ENCODE results near the gene TYW3. TPM values are rescaled to one million over a fixed set of nuclear protein-coding genes. Genes with fewer than 3 reads are reported as not detected.

The TYW3 gene
- total and polyA plus RNA-seq, 2 of the 4 experiments (the other 2 are of a cell fraction) = 9.3 to 16.5 TPM

GRCh38 chr1:74799119-74799657, 66.2 kb downstream of the TYW3 start:
- in situ Hi-C loops (cut with MboI; ENCODE audit: low sequenced_read_pairs) = no loop called here
- POLR2A ChIA-PET (ENCODE audit: unreplicated experiment) = no interaction called here
- no peaks in the 10 kb centered on the region for H4K20me1 ChIP-seq (ENCODE audit: insufficient read depth, low read length)

More at GRCh38 chr1:74799119-74799657, 66.2 kb downstream of the TYW3 start:
- Histone ChIP-seq H3K79me1 (ENCODE audit: low read depth in 1 of 2, low read length in 2 of 2) (no peaks in the 10 kb centered on the region), H3K4me2 (ENCODE audit: low read depth, low read length) (no peak overlapping the region), H2AK5ac (ENCODE audit: low read depth, low read length) (no peak overlapping the region), H3K18ac (ENCODE audit: low read depth, low read length) (no peak overlapping the region), H3K36me3 (ENCODE audit: control insufficient read depth, insufficient read depth, low read length) (no peaks in the 10 kb centered on the region), H4K91ac (ENCODE audit: insufficient read depth, low read depth, low read length) (no peak overlapping the region), H4K8ac (ENCODE audit: low read depth in 2 of 2, low read length in 2 of 2) (no peak overlapping the region), H3K14ac (replicated peaks; ENCODE audit: low read depth, low read length) (no peak overlapping the region), H2BK15ac (ENCODE audit: low read depth, low read length) (no peak overlapping the region), H2BK20ac (ENCODE audit: low read depth, low read length) (no peak overlapping the region), H2BK120ac (ENCODE audit: low read depth, low read length) (no peak overlapping the region), H3K27ac (ENCODE audit: insufficient read depth, low read length) (no peak overlapping the region), H2BK5ac (ENCODE audit: low read depth, low read length, poor library complexity, severe bottlenecking) (no peak overlapping the region), H2AK9ac (replicated peaks; ENCODE audit: low read depth, low read length, poor library complexity) (no peak overlapping the region), H3K9ac (ENCODE audit: low read depth, low read length) (no peak overlapping the region), H3K9me3 (ENCODE audit: control insufficient read depth, insufficient read depth, low read length) (no peaks in the 10 kb centered on the region), H3K27me3 (ENCODE audit: control insufficient read depth, insufficient read depth, low read length) (no peaks in the 10 kb centered on the region), H3K9me1 (ENCODE audit: insufficient read depth, low read length) (no peaks in the 10 kb centered on the region), H3K4ac (ENCODE audit: low read depth, low read length) (no peak overlapping the region), H3K56ac (ENCODE audit: extremely low read depth, insufficient read depth, low read length) (no peak overlapping the region), H3K4me3 (ENCODE audit: insufficient read depth, low read depth, low read length) (no peak overlapping the region), H4K5ac (ENCODE audit: low read depth, low read length) (no peak overlapping the region), H3K4me1 (ENCODE audit: control insufficient read depth, insufficient read depth, low read length) (no peaks in the 10 kb centered on the region), H3K23ac (ENCODE audit: low read depth, low read length) (no peak overlapping the region), H2AFZ (replicated peaks; ENCODE audit: low read length, poor library complexity) (no peak overlapping the region)
- no TSS peak for BruUV-seq (replicated peaks)
- CTCF ChIA-PET = no interaction called here
- DNase-seq = no peak
- dilution Hi-C loops (cut with HindIII; ENCODE audit: low sequenced_read_pairs, unreplicated experiment) = no loop called here
- intact Hi-C loops (cut with micrococcal nuclease) = no loop called here
- TF ChIP-seq, protein P1, sequence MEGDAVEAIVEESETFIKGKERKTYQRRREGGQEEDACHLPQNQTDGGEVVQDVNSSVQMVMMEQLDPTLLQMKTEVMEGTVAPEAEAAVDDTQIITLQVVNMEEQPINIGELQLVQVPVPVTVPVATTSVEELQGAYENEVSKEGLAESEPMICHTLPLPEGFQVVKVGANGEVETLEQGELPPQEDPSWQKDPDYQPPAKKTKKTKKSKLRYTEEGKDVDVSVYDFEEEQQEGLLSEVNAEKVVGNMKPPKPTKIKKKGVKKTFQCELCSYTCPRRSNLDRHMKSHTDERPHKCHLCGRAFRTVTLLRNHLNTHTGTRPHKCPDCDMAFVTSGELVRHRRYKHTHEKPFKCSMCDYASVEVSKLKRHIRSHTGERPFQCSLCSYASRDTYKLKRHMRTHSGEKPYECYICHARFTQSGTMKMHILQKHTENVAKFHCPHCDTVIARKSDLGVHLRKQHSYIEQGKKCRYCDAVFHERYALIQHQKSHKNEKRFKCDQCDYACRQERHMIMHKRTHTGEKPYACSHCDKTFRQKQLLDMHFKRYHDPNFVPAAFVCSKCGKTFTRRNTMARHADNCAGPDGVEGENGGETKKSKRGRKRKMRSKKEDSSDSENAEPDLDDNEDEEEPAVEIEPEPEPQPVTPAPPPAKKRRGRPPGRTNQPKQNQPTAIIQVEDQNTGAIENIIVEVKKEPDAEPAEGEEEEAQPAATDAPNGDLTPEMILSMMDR (conservative IDR thresholded peaks at IDR 0.05; ENCODE audit: low read depth, low read length) = no peak
- TF ChIP-seq NFE2L2 (IDR thresholded peaks at IDR 0.05; ENCODE audit: low read depth, low read length) (no peak), CHD1 (IDR thresholded peaks at IDR 0.05; ENCODE audit: low read depth, low read length) (no peak), MAFK (IDR thresholded peaks at IDR 0.05; ENCODE audit: low read depth, low read length) (no peak), MAZ (IDR thresholded peaks at IDR 0.05; ENCODE audit: borderline replicate concordance, low read depth, low read length) (no peak), RFX5 (IDR thresholded peaks at IDR 0.05; ENCODE audit: low read depth, low read length) (no peak), FOS (IDR thresholded peaks at IDR 0.05; ENCODE audit: low read depth, low read length) (no peak), POLR2A (IDR thresholded peaks at IDR 0.05; ENCODE audit: low read depth, low read length) (no peak), RAD21 (IDR thresholded peaks at IDR 0.05; ENCODE audit: low read length) (no peak), MXI1 (IDR thresholded peaks at IDR 0.05; ENCODE audit: borderline replicate concordance, low read depth, low read length) (no peak), BHLHE40 (IDR thresholded peaks at IDR 0.05; ENCODE audit: low read depth, low read length) (no peak), CEBPB (IDR thresholded peaks at IDR 0.05; ENCODE audit: low read depth, low read length) (no peak), SMC3 (IDR thresholded peaks at IDR 0.05; ENCODE audit: low read depth, low read length) (no peak), RCOR1 (IDR thresholded peaks at IDR 0.05; ENCODE audit: insufficient replicate concordance, low read length) (no peak)
- TF ChIP-seq, protein P2, sequence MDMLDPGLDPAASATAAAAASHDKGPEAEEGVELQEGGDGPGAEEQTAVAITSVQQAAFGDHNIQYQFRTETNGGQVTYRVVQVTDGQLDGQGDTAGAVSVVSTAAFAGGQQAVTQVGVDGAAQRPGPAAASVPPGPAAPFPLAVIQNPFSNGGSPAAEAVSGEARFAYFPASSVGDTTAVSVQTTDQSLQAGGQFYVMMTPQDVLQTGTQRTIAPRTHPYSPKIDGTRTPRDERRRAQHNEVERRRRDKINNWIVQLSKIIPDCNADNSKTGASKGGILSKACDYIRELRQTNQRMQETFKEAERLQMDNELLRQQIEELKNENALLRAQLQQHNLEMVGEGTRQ (IDR thresholded peaks at IDR 0.05; ENCODE audit: low read depth, low read length) = no peak
- TF ChIP-seq, protein P3, sequence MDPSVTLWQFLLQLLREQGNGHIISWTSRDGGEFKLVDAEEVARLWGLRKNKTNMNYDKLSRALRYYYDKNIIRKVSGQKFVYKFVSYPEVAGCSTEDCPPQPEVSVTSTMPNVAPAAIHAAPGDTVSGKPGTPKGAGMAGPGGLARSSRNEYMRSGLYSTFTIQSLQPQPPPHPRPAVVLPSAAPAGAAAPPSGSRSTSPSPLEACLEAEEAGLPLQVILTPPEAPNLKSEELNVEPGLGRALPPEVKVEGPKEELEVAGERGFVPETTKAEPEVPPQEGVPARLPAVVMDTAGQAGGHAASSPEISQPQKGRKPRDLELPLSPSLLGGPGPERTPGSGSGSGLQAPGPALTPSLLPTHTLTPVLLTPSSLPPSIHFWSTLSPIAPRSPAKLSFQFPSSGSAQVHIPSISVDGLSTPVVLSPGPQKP (IDR thresholded peaks at IDR 0.05; ENCODE audit: borderline replicate concordance, low read depth, low read length) = no peak
- ATAC-seq (ENCODE audit: low read depth) = no peak

All from IMR-90 (cell line).